ENCODE measurements around the gene TKT.
"Not testable (repeated sequence)": the region's sequence is repeated elsewhere in the genome, so short reads cannot be mapped to it uniquely, and the experiment has no call there.

TKT gene

DNA sequence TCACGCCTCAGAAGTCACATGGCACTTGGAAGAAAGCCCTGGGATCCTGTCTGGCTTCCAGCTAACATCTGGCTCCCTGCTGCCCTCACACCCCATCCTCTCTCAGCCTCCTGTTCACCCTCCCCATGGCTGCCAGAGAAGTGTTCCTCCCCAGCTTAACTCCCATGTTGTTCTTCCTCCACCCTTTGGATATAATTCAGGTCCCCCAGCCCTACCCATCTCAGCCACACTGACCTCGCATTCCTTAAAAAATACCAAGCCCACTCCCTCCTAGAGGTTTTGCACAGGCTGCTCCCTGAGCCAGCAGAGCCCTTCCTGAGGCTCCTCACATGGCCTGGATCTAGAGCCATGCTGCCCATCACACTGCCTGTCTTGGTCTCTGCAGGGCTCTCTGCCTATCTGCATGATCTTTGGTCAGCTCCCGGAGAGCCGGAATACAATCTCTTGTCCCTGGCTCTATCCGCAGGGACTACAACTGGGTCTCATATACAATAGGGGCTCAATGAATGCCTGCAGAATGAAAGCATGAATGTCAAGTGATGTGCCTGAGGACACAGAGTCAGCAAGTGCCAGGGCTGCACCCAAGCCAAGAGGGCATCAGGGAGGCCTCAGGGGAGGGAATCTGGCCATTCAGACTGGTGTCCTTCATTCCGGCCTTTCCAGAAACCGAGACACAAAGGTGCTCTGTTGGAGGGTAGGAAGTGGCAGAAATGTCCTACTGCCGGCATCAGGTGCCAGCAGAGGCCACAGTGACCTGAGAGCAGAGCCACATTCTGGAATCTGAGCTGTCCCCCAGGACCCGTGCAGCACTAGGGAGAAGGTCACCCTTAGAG lies 3.8 kb upstream of the TKT start:
- DNase-seq, result no peak

GRCh38 chr3:53258600-53259426 lies 3.0 kb upstream of the TKT start:
- no peak for DNase-seq

DNA sequence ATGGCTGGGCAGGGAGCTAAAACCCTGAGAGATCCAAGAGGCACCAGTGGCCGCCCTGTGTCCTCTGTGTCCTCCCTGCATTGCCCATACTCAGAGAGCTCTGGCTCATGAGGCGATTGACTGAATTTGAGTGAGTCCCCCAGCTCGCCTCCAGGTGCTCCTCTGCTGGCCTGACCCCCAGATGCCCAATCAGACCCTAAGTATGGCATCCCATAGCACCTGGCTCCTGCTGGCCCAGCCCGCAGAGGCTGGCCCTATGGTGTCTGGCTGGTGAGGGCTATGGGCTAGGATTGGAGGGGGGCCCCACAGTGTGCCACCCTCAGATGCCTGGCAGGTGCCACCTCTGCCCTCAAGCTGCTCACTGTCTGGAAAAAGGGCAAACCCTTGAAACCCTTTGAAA lies 1.6 kb upstream of the TKT start:
- DNase-seq, result no peak

DNA sequence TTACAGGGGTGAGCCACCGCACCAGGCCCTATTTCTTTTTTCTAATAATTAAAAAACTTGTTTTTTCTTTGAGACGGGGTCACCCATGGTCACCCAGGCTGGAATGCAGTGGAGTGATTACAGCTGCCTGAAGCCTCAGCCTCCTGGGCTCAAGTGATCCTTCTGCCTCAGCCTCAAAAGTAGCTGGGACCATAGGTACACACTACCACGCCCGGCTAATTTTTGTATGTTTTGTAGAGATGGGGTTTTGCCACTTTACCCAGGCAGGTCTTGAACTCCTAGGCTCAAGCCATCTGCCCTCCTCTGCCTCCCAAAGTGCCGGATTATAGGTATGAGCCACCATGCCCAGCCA lies 858 bp upstream of the TKT start:
- DNase-seq, result no peak

DNA sequence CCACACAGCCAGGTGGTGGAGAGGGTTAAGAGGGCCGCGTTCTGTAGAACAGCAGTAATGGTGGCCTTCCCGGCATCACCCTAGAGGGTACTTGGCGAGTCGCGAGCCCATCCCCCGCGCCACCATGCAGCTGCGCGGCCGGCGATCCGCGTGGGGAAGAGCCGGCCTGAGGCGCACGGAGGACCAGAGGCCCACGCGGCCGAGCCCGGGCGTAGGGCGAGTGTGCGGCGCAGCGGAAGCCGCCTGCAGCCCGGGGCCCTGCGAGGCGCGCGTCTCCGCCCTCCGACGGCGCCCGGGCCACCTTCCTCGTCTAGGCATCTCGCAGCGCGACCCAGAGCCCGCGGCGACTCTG lies 423 bp downstream of the TKT start:
- peak; percentile 58 for DNase-seq

GRCh38 chr3:53254509-53255422 lies 1.1 kb downstream of the TKT start:
- DNase-seq, result peak; percentile 44

- DNase-seq, result no peak
Measured at GRCh38 chr3:53253707-53254508, 1.9 kb downstream of the TKT start.

GRCh38 chr3:53252947-53253322 lies 2.9 kb downstream of the TKT start:
- not testable (repeated sequence) for DNase-seq

DNA sequence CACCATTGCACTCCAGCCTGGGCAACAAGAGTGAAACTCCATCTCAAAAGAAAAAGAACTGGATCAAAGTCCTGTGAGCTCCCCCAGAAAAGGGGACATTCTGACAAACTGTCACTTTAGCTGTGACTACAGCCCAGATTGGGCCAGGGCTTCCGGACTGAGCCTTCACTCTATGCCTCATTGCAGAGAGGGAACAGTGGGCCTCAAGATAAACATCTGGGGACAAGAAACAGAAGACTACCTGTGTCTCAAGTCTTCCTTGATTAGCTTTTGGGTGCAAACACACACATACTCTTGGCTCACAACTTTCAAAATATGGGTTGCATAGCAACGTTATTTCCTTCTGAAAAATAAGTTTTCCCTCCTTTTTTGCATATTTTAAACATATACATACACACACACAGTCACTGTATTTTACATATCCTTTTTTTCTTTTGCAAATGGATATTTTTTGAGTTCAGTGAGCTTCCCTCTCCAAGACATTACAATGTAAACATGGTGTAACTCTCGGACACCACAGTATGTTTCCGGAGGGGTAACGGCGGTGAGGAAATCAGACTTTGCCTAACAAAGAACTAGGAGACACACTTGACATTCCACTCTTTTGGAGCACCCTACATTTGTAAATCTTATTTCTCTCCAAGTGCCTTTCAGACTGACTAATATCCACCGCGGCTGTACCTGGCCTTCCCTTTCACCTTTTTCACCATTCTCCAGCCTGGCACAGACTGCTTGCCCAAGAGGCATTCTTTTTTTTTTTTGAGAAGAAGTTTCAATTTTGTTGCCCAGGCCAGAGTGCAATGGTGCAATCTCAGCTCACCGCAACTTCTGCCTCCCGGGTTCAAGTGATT lies 3.5 kb downstream of the TKT start:
- peak; percentile 85 for DNase-seq

DNA sequence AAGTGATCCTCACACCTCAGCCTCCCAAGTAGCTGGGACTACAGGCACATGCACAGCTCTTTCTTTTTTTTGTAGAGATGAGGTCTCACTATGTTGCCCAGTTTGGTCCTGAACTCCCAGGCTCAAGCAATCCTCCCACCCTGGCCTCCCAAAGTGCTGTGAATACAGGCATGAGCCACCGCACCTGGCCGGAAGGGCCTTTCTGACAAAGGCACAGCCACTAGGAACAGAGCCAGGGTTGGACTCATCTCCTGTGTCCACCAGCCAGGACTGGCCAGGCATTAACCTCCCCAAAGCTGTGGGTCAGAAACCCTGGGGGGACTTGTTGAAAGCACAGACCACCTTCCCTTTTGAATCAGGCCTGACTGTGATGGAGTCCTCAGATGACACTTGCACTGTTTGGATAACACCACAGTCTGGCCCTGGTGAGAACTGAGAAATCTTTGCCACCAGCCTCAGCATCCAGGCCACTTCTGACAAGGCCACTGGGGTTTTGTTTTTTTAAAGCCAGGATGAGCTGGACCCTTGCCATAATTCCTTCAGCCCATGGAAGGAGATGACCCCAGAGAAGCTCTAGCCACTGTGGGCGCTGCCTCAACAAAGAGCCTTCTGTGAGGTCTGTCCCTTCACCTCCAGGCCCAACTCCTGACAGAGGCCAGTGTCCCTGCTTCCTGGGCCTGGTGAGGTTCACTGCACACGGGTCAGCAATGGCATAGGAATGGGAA lies 4.8 kb downstream of the TKT start:
- DNase-seq, result no peak

GRCh38 chr3:53250453-53250852 lies 5.4 kb downstream of the TKT start:
- no peak for DNase-seq

- DNase-seq, result no peak
Measured at GRCh38 chr3:53248161-53248560, 7.7 kb downstream of the TKT start.

DNA sequence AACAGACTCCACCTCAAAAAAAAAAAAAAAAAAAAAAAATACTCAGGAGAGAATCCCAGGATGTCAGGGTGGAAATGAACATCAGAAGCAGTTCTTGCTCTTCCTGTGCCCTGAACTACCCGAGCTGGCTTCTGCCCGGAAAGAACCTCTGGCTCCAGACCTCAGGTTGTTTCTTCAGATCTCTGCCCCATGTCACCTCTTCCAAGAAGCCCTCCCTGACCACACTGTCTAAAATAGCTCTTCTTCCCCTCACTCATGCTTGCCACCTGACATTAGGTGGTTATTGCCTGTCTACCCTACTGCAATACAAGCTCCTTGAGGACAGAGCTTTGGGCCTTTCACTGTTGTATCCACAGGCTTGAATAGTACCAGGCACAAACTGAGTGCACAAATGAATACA lies 8.2 kb downstream of the TKT start:
- DNase-seq, result no peak

DNA sequence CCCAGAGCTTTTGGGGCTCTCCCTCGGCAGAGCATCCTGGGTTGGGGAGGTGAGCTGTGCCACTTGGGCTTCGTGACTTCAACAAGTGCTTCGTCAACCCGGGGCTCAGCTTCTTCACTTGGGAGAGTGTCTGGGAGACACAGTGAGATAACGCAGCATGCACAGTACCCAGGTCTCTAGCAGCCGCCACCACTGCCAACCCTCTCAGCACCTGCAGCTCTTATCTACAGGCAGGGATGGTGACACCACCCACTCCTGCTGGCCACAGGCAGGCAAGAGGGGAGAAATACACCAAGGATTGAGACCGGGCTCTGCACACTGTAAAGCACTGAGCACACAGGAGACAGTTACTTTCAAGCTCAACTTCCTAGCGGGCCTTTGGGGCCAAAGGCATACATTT lies 11.6 kb downstream of the TKT start:
- DNase-seq, result no peak

GRCh38 chr3:53243785-53244184 lies 12.0 kb downstream of the TKT start:
- DNase-seq, result no peak

GRCh38 chr3:53243165-53243564 lies 12.7 kb downstream of the TKT start:
- DNase-seq, result peak; percentile 10

- peak; percentile 87 for DNase-seq
Measured at GRCh38 chr3:53242642-53243041, 13.2 kb downstream of the TKT start.

GRCh38 chr3:53242155-53242554 lies 13.7 kb downstream of the TKT start:
- DNase-seq, result no peak

- no peak for DNase-seq
Measured at GRCh38 chr3:53240989-53241972, 14.5 kb downstream of the TKT start.

- DNase-seq, result peak; percentile 43
Measured at GRCh38 chr3:53239800-53240199, 16.0 kb downstream of the TKT start.

Data from inflammatory macrophage treated with lipopolysaccharide for 4 hours (primary cell).